Cortex of kidney (tissue), 1 donor: ENCODE measurements around the gene SCAPER.

Experiments
- DNase-seq: peaks from one replicate; lab custom pipeline; 2025; lab: John Stamatoyannopoulos, UW

The SCAPER gene

GRCh38 chr15:76667943-76668715 is 237.0 kb downstream of the SCAPER start:
- no peak for DNase-seq

- no peak for DNase-seq
Observed at GRCh38 chr15:76664895-76665294, 240.2 kb downstream of the SCAPER start.

GRCh38 chr15:76664411-76664810 is 240.7 kb downstream of the SCAPER start:
- no peak for DNase-seq

- no peak for DNase-seq
Observed at GRCh38 chr15:76663529-76663928, 241.6 kb downstream of the SCAPER start.

- DNase-seq, result no peak
Observed at GRCh38 chr15:76648732-76649444, 256.3 kb downstream of the SCAPER start.

GRCh38 chr15:76647612-76648011 is 257.5 kb downstream of the SCAPER start:
- no peak for DNase-seq

GRCh38 chr15:76644646-76645045 is 260.5 kb downstream of the SCAPER start:
- DNase-seq, result no peak

- DNase-seq, result no peak
Observed at GRCh38 chr15:76642671-76643070, 262.5 kb downstream of the SCAPER start.

GRCh38 chr15:76637166-76637565 is 268.0 kb downstream of the SCAPER start:
- no peak for DNase-seq

- DNase-seq, result no peak
Observed at GRCh38 chr15:76636059-76636458, 269.1 kb downstream of the SCAPER start.

GRCh38 chr15:76626611-76627010 is 278.5 kb downstream of the SCAPER start:
- DNase-seq, result no peak

GRCh38 chr15:76625267-76625666 is 279.9 kb downstream of the SCAPER start:
- no peak for DNase-seq

GRCh38 chr15:76614725-76615124 is 290.4 kb downstream of the SCAPER start:
- DNase-seq, result no peak

- DNase-seq, result no peak
Observed at GRCh38 chr15:76588811-76589747, 316.1 kb downstream of the SCAPER start.

- no peak for DNase-seq
Observed at GRCh38 chr15:76585576-76585897, 319.6 kb downstream of the SCAPER start.

GRCh38 chr15:76584868-76585575 is 320.1 kb downstream of the SCAPER start:
- DNase-seq, result no peak

GRCh38 chr15:76582550-76582949 is 322.6 kb downstream of the SCAPER start:
- DNase-seq, result no peak

GRCh38 chr15:76577879-76578512 is 327.1 kb downstream of the SCAPER start:
- no peak for DNase-seq

GRCh38 chr15:76576523-76577279 is 328.4 kb downstream of the SCAPER start:
- no peak for DNase-seq

- no peak for DNase-seq
Observed at GRCh38 chr15:76575679-76576078, 329.5 kb downstream of the SCAPER start.

- no peak for DNase-seq
Observed at GRCh38 chr15:76575274-76575673, 329.9 kb downstream of the SCAPER start.
